VCaP (cell line): ENCODE data around the gene VIPR1.

Experiments
- H3K27ac ChIP-seq: fragments of 450-650 bp; 2 replicates; pipeline ENCODE4 v1.5.1; 2017
- CTCF ChIP-seq: fragments of 450-650 bp; conservative IDR thresholded peaks from 2 replicates; pipeline ENCODE4 v1.5.1; 2017; ENCODE audit warnings: mild to moderate bottlenecking, moderate library complexity

The VIPR1 gene

GRCh38 chr3:42473083-42473932 is 29.1 kb upstream of the VIPR1 start:
- no peak for TF ChIP-seq CTCF
- H3K27ac ChIP-seq: no peak overlapping the region; the same call in 1 of the 2 replicates

GRCh38 chr3:42476225-42477125 is 26.0 kb upstream of the VIPR1 start:
- TF ChIP-seq CTCF: no peak
- H3K27ac ChIP-seq: peak overlapping the region; percentile 98

- TF ChIP-seq CTCF: no peak
- peak overlapping the region; percentile 98 for H3K27ac ChIP-seq
Measured at GRCh38 chr3:42477696-42478095, 24.7 kb upstream of the VIPR1 start.

GRCh38 chr3:42478830-42479229 is 23.6 kb upstream of the VIPR1 start:
- H3K27ac ChIP-seq: peak overlapping the region; percentile 98; the same call in 1 of the 2 replicates
- TF ChIP-seq CTCF: no peak

GRCh38 chr3:42486814-42487565 is 15.5 kb upstream of the VIPR1 start:
- TF ChIP-seq CTCF: no peak

GRCh38 chr3:42488687-42489086 is 13.8 kb upstream of the VIPR1 start:
- peak overlapping the region; percentile 100 for H3K27ac ChIP-seq
- no peak for TF ChIP-seq CTCF

More at GRCh38 chr3:42486814-42487565, 15.5 kb upstream of the VIPR1 start:
- peak overlapping the region; percentile 100 for H3K27ac ChIP-seq
